ENCODE measurements around the gene SH2B3.

SH2B3 gene

GRCh38 chr12:111360325-111360930 is 45.3 kb upstream of the SH2B3 start:
- no peak overlapping the region for H2AFZ ChIP-seq (ENCODE audit: low read depth, low read length, severe bottlenecking)

GRCh38 chr12:111361073-111361716 is 44.5 kb upstream of the SH2B3 start:
- Histone ChIP-seq H3F3A (ENCODE audit: insufficient read depth) (no peaks in the 10 kb centered on the region), H3K79me2 (ENCODE audit: insufficient read depth, low read length) (no peaks in the 10 kb centered on the region), H4K20me1 (ENCODE audit: low read depth, low read length) (no peaks in the 10 kb centered on the region), H3K9me3 (ENCODE audit: insufficient read depth, low read length) (no peaks in the 10 kb centered on the region), H2AFZ (ENCODE audit: low read depth, low read length, severe bottlenecking) (no peak overlapping the region), H3K4me3 (ENCODE audit: insufficient read depth, low read length, poor library complexity, severe bottlenecking) (no peak overlapping the region), H3K27ac (ENCODE audit: low read depth, low read length) (no peak overlapping the region), H3K9ac (ENCODE audit: low read length) (no peak overlapping the region), H3K9me2 (replicated peaks; ENCODE audit: insufficient read depth, low read length) (no peaks in the 10 kb centered on the region), H3K36me3 (ENCODE audit: low read length) (no peaks in the 10 kb centered on the region), H3K4me2 (ENCODE audit: low read depth, low read length, poor library complexity, severe bottlenecking) (no peak overlapping the region), H3K27me3 (ENCODE audit: low read length) (no peaks in the 10 kb centered on the region)
- TF ChIP-seq EZH2phosphoT487 (conservative IDR thresholded peaks at IDR 0.05; ENCODE audit: low read length): no peak
- TF ChIP-seq, protein P1, sequence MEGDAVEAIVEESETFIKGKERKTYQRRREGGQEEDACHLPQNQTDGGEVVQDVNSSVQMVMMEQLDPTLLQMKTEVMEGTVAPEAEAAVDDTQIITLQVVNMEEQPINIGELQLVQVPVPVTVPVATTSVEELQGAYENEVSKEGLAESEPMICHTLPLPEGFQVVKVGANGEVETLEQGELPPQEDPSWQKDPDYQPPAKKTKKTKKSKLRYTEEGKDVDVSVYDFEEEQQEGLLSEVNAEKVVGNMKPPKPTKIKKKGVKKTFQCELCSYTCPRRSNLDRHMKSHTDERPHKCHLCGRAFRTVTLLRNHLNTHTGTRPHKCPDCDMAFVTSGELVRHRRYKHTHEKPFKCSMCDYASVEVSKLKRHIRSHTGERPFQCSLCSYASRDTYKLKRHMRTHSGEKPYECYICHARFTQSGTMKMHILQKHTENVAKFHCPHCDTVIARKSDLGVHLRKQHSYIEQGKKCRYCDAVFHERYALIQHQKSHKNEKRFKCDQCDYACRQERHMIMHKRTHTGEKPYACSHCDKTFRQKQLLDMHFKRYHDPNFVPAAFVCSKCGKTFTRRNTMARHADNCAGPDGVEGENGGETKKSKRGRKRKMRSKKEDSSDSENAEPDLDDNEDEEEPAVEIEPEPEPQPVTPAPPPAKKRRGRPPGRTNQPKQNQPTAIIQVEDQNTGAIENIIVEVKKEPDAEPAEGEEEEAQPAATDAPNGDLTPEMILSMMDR (IDR thresholded peaks at IDR 0.05; ENCODE audit: insufficient read depth, low read length, poor library complexity, severe bottlenecking): no peak

More at GRCh38 chr12:111360325-111360930, 45.3 kb upstream of the SH2B3 start:
- H4K20me1 ChIP-seq (ENCODE audit: low read depth, low read length): no peaks in the 10 kb centered on the region
- H3K4me3 ChIP-seq (ENCODE audit: insufficient read depth, low read length, poor library complexity, severe bottlenecking): no peak overlapping the region
- H3K9me3 ChIP-seq (ENCODE audit: insufficient read depth, low read length): no peaks in the 10 kb centered on the region
- H3K27me3 ChIP-seq (ENCODE audit: low read length): no peaks in the 10 kb centered on the region
- no peaks in the 10 kb centered on the region for H3K9me2 ChIP-seq (replicated peaks; ENCODE audit: insufficient read depth, low read length)
- H3K9ac ChIP-seq (ENCODE audit: low read length): no peak overlapping the region
- no peak for TF ChIP-seq EZH2phosphoT487 (conservative IDR thresholded peaks at IDR 0.05; ENCODE audit: low read length)
- TF ChIP-seq, protein P1 (IDR thresholded peaks at IDR 0.05; ENCODE audit: insufficient read depth, low read length, poor library complexity, severe bottlenecking): no peak
- no peaks in the 10 kb centered on the region for H3F3A ChIP-seq (ENCODE audit: insufficient read depth)
- no peak overlapping the region for H3K27ac ChIP-seq (ENCODE audit: low read depth, low read length)
- no peak overlapping the region for H3K4me2 ChIP-seq (ENCODE audit: low read depth, low read length, poor library complexity, severe bottlenecking)
- no peaks in the 10 kb centered on the region for H3K79me2 ChIP-seq (ENCODE audit: insufficient read depth, low read length)
- H3K36me3 ChIP-seq (ENCODE audit: low read length): no peaks in the 10 kb centered on the region

DNA sequence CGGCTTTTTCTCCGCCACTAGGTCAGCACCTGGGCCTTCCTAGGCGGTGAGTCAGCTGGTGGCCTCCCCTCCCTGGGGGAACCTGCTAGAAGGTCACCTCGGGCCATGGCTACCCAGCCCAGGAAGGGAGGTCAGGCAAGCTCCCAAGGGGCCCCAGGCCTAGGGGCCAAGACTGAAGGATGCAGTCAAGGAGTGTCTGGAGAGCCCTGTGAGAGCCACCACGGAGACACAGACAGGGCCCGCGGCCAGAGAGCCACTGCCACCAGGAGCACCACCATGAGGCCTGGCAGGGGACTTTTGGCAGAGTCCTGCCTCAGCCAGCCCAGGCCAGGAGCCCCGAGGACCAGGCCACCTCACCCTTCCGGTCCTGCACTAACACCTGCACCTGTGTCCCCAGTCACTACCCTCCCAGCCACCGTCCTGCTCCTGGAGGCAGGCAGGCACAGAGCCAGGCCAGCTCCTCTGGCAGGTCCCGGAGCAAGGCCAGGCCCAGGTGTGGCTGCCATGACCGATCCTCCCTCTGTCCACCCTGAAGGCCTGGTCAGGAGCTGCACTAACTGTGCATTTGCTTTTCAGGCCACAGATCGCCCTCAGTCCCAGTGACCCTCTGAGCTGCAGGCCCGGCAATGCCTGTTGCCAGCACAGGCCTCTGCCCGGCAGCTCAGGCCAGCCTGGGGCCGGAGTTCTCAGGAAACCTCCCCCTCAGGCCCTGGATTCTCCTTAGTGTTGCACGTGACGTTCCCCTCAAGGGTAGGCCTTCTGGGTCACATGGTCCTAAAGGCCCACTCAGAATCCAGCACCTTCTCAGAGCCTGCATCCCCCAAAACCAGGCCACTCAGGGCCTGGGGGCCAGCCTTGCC is 43.8 kb upstream of the SH2B3 start:
- Histone ChIP-seq H3K9me2 (replicated peaks; ENCODE audit: insufficient read depth, low read length) (no peaks in the 10 kb centered on the region), H3K9me3 (ENCODE audit: insufficient read depth, low read length) (no peaks in the 10 kb centered on the region), H3F3A (ENCODE audit: insufficient read depth) (no peaks in the 10 kb centered on the region), H3K4me2 (ENCODE audit: low read depth, low read length, poor library complexity, severe bottlenecking) (no peak overlapping the region), H3K9ac (ENCODE audit: low read length) (no peak overlapping the region), H3K4me3 (ENCODE audit: insufficient read depth, low read length, poor library complexity, severe bottlenecking) (no peak overlapping the region), H3K36me3 (ENCODE audit: low read length) (no peaks in the 10 kb centered on the region), H2AFZ (ENCODE audit: low read depth, low read length, severe bottlenecking) (no peak overlapping the region), H4K20me1 (ENCODE audit: low read depth, low read length) (no peaks in the 10 kb centered on the region), H3K27me3 (ENCODE audit: low read length) (no peaks in the 10 kb centered on the region), H3K27ac (ENCODE audit: low read depth, low read length) (no peak overlapping the region), H3K79me2 (ENCODE audit: insufficient read depth, low read length) (no peaks in the 10 kb centered on the region)
- TF ChIP-seq, protein P1 (IDR thresholded peaks at IDR 0.05; ENCODE audit: insufficient read depth, low read length, poor library complexity, severe bottlenecking): no peak
- no peak for TF ChIP-seq EZH2phosphoT487 (conservative IDR thresholded peaks at IDR 0.05; ENCODE audit: low read length)

Measured in SU-DHL-6 (cell line).